A673 (cell line): ENCODE results near the gene AKAP6. TPM values are rescaled to one million over a fixed set of nuclear protein-coding genes. Genes with fewer than 3 reads are reported as not detected.

Experiments
- BruUV-seq: library from RNA; stranded (reverse); fragments of 400-500 nt; replicated peaks from 2 replicates; lab custom pipeline; 2021; lab: Mats Ljungman, UMichigan
- CTCF ChIA-PET: fragments of 300-600 bp; sonication (Branson Sonifier 250); formaldehyde crosslinking; loops from one replicate; lab custom pipeline; 2022; ENCODE audit warnings: antibody characterized with exemption; lab: Charles Lee
- POLR2A ChIA-PET: fragments of 300-600 bp; sonication (Branson Sonifier 250); formaldehyde crosslinking; loops from one replicate; lab custom pipeline; 2022; ENCODE audit warnings: antibody characterized with exemption; ENCODE audit not compliant: low non-redundant PET; lab: Charles Lee
- DNase-seq: peaks from one replicate; pipeline ENCODE4 v3.0.0-alpha.2; 2015; ENCODE audit warnings: low spot score
- H3K27ac ChIP-seq: fragments of 200-600 bp; sonication (generic); 2 replicates; pipeline ENCODE4 v1.5.1; 2016; ENCODE audit warnings: mixed run types, low read depth, mild to moderate bottlenecking, mixed read lengths, antibody characterized with exemption, low read length; ENCODE audit not compliant: poor library complexity, severe bottlenecking
- H3K27me3 ChIP-seq: fragments of 200-600 bp; sonication (generic); replicated peaks from 2 replicates; pipeline ENCODE4 v1.6.1; 2017; ENCODE audit warnings: mixed run types, low read depth, mild to moderate bottlenecking, mixed read lengths, antibody characterized with exemption, low read length; ENCODE audit not compliant: insufficient read depth, poor library complexity
- H3K36me3 ChIP-seq: fragments of 200-600 bp; sonication (generic); 2 replicates; pipeline ENCODE4 v1.6.1; 2016; ENCODE audit warnings: mixed run types, mild to moderate bottlenecking, mixed read lengths, antibody characterized with exemption, low read length; ENCODE audit not compliant: insufficient read depth, poor library complexity, severe bottlenecking
- H3K4me1 ChIP-seq: fragments of 200-600 bp; sonication (generic); 2 replicates; pipeline ENCODE4 v1.6.1; 2017; ENCODE audit warnings: mixed run types, mild to moderate bottlenecking, mixed read lengths, antibody characterized with exemption, low read length; ENCODE audit not compliant: insufficient read depth, poor library complexity, severe bottlenecking
- H3K4me3 ChIP-seq: fragments of 200-600 bp; sonication (generic); 2 replicates; pipeline ENCODE4 v1.5.1; 2016; ENCODE audit warnings: low read depth, mixed run types, mild to moderate bottlenecking, mixed read lengths, low read length; ENCODE audit not compliant: poor library complexity, severe bottlenecking
- H3K9me3 ChIP-seq: fragments of 200-600 bp; sonication (generic); 2 replicates; pipeline ENCODE4 v1.6.1; 2016; ENCODE audit warnings: mixed run types, low read depth, mild to moderate bottlenecking, mixed read lengths, antibody characterized with exemption, low read length; ENCODE audit not compliant: poor library complexity, severe bottlenecking
- EZH2 ChIP-seq: fragments of 200-600 bp; sonication (generic); IDR thresholded peaks from 2 replicates; pipeline ENCODE4 v1.6.1; 2017; ENCODE audit warnings: borderline replicate concordance, low read depth, mild to moderate bottlenecking, mixed read lengths, antibody characterized with exemption, low read length; ENCODE audit not compliant: poor library complexity, severe bottlenecking
- intact Hi-C: fragments of 100-400 bp; cut with micrococcal nuclease; formaldehyde crosslinking; loops from one replicate; pipeline ENCODE4 v1.10.0; 2022; ENCODE audit not compliant: unreplicated experiment
- total RNA-seq: library from RNA; stranded (reverse); gene quantifications from 2 replicates; pipeline ENCODE4 v1.2.3, GENCODE V29; 2021
- TF ChIP-seq, protein P1 (sequence below): fragments of 300-800, 200-600 bp; sonication (generic); conservative IDR thresholded peaks from 2 replicates; pipeline ENCODE4 v1.5.1; 2017; ENCODE audit warnings: low read depth, mild to moderate bottlenecking, antibody characterized with exemption, low read length, moderate library complexity, mixed read lengths

Gene AKAP6
- total RNA-seq, 1 experiment from 2014 or later, result 0.73 TPM

DNA sequence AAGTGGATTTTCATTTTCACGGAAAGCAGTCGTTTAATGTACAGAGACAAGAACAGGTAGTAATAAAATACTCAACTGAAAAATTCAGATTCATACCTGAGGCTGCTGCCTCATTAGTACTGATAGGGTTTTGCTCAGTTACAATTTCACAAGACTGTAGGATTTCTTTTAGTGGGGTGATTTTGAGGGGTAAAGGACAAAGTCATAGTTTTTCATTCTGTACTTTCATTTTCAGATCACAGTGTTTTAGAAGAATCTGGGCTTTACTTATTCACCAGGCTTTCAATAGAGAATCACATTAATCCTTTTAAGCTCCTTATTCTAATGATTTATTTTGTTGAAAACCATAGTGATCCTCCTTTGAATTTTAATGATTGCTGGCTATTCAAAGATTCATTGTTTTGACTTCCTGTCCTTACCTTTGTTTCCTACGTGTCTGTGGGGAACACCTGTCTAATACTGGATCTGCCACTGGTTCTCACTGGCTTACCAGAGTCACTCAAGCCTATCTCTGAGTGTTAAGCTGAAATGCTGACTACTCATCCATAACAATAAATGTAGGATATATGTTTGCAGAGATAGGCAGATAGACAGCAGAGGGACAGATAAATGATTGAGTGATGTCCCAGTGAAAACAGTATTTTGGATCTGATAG is 365.8 kb downstream of the AKAP6 start:
- H3K4me1 ChIP-seq, result peaks cover 43% of the 10 kb centered on the region

GRCh38 chr14:32696325-32697091 is 367.4 kb downstream of the AKAP6 start:
- peak overlapping the region; percentile 44 for H3K27ac ChIP-seq

More for the DNA sequence above, 365.8 kb downstream of the AKAP6 start:
- no peaks in the 10 kb centered on the region for H3K36me3 ChIP-seq
- CTCF ChIA-PET, result no interaction called here
- TF ChIP-seq, protein P1, sequence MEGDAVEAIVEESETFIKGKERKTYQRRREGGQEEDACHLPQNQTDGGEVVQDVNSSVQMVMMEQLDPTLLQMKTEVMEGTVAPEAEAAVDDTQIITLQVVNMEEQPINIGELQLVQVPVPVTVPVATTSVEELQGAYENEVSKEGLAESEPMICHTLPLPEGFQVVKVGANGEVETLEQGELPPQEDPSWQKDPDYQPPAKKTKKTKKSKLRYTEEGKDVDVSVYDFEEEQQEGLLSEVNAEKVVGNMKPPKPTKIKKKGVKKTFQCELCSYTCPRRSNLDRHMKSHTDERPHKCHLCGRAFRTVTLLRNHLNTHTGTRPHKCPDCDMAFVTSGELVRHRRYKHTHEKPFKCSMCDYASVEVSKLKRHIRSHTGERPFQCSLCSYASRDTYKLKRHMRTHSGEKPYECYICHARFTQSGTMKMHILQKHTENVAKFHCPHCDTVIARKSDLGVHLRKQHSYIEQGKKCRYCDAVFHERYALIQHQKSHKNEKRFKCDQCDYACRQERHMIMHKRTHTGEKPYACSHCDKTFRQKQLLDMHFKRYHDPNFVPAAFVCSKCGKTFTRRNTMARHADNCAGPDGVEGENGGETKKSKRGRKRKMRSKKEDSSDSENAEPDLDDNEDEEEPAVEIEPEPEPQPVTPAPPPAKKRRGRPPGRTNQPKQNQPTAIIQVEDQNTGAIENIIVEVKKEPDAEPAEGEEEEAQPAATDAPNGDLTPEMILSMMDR, result no peak
- no peak for TF ChIP-seq EZH2
- H3K27ac ChIP-seq, result no peak overlapping the region
- no peaks in the 10 kb centered on the region for H3K27me3 ChIP-seq
- no peak overlapping the region for H3K4me3 ChIP-seq
- no TSS peak for BruUV-seq
- no peak for DNase-seq
- H3K9me3 ChIP-seq, result no peaks in the 10 kb centered on the region
- intact Hi-C loops, result loop anchor here (5.0 kb wide), 1 partner anchor 103 kb away; no protein-coding TSS in a partner anchor
- POLR2A ChIA-PET, result no interaction called here

GRCh38 chr14:32697114-32697513 is 368.0 kb downstream of the AKAP6 start:
- intact Hi-C loops, result loop anchor here (5.0 kb wide), 1 partner anchor 105 kb away; no protein-coding TSS in a partner anchor
- POLR2A ChIA-PET, result no interaction called here
- TF ChIP-seq, protein P1, result no peak
- TF ChIP-seq EZH2, result no peak
- peak; percentile 93 for DNase-seq
- H3K36me3 ChIP-seq, result no peaks in the 10 kb centered on the region
- no peaks in the 10 kb centered on the region for H3K9me3 ChIP-seq
- H3K4me1 ChIP-seq, result peaks cover 43% of the 10 kb centered on the region
- H3K4me3 ChIP-seq, result peak overlapping the region; percentile 3
- no peaks in the 10 kb centered on the region for H3K27me3 ChIP-seq
- H3K27ac ChIP-seq, result peak overlapping the region; percentile 44
- BruUV-seq, result no TSS peak
- CTCF ChIA-PET, result no interaction called here

More at GRCh38 chr14:32696325-32697091, 367.4 kb downstream of the AKAP6 start:
- CTCF ChIA-PET, result no interaction called here
- no TSS peak for BruUV-seq
- Histone ChIP-seq H3K9me3 (no peaks in the 10 kb centered on the region), H3K4me3 (no peak overlapping the region), H3K4me1 (peaks cover 43% of the 10 kb centered on the region), H3K36me3 (no peaks in the 10 kb centered on the region), H3K27me3 (no peaks in the 10 kb centered on the region)
- TF ChIP-seq EZH2, result no peak
- TF ChIP-seq, protein P1, result no peak
- POLR2A ChIA-PET, result interaction anchor here (0.6 kb wide), 1 partner anchor 20 kb away, joined by 4 read pairs; no protein-coding TSS in a partner anchor
- intact Hi-C loops, result loop anchor here (5.0 kb wide), 1 partner anchor 104 kb away; no protein-coding TSS in a partner anchor
- DNase-seq, result peak; percentile 75
